T-helper 22 cell (primary cell): Measurements from ENCODE around the gene PIEZO1.
A peak's percentile ranks its signal among the peaks of the same experiment; 100 is the strongest.
"Not testable (repeated sequence)": the region's sequence is repeated elsewhere in the genome, so short reads cannot be mapped to it uniquely, and the experiment has no call there.

ENCODE experiments used
- DNase-seq: peaks from one replicate; pipeline ENCODE4 v3.0.0-alpha.2; 2020; ENCODE audit warnings: low read depth

The PIEZO1 gene

DNA sequence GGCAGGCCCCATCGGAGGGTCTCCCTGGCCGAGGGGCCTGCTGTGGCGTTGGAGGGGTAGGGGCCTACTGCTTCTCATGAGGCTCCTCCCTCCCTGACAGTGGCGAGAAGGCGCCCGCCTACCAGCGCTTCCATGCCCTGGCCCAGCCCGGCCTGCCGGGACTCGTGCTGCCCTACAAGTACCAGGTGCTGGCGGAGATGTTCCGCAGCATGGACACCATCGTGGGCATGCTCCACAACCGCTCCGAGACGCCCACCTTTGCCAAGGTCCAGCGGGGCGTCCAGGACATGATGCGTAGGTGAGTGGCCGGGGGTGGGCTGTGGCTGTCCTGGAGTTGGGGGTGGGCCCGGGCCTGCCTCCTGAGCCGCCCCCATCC is 20.3 kb upstream of the PIEZO1 start:
- DNase-seq: no peak

DNA sequence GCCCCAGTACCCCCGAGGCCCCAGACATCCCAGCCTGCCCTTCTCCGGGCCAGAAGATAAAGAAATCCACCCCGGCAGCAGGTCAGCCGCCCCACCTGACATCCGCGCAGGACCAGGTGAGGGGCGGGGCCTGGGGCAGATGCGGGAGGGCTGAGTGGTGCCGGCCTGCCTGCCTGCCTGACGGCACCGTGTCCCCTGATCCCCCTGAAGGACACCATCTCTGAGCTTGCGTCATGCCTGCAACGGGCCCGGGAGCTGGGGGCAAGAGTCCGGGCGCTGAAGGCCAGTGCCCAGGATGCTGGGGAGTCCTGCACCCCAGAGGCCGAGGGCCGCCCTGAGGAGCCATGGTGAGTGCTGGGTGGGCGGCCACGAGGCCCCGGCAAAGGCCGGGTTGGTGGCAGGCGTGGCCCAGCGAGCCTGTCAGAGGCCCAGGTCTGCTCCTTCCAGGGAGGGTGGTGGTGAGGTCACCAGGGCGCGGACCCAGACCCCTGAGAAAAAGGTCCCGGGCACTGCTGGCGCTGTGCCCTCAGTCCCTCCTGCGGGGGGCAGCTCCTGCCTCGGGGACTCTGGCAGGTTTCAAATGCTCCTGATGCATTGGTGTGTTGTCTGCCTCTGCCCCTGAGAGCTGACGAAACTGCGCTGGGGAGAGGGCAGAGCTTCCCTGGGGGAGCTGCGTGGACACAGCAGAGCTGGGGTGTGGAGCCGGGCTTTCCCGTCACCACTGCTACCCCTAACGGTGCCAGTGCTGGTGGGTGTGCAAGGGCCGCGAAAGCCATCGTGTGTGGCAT is 19.7 kb upstream of the PIEZO1 start:
- no peak for DNase-seq

DNA sequence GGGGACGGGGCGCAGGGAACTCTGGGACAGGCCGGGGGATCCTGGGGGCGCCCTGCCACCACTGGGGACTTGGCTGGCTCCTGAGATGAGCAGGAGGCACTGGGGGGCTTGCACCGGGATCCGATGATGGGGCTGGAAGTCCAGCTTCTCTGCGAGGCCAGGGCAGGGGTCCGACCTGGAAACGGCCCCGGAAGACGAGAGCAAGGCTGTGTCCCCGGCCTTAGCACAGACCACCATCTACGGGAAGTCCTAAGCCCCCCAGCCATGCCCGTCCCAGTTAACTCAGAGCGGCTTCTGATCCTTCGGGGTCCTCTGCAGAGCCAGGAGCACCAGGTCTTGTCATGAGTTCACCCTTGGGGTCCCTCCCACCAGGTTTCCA is 19.1 kb upstream of the PIEZO1 start:
- DNase-seq: no peak

DNA sequence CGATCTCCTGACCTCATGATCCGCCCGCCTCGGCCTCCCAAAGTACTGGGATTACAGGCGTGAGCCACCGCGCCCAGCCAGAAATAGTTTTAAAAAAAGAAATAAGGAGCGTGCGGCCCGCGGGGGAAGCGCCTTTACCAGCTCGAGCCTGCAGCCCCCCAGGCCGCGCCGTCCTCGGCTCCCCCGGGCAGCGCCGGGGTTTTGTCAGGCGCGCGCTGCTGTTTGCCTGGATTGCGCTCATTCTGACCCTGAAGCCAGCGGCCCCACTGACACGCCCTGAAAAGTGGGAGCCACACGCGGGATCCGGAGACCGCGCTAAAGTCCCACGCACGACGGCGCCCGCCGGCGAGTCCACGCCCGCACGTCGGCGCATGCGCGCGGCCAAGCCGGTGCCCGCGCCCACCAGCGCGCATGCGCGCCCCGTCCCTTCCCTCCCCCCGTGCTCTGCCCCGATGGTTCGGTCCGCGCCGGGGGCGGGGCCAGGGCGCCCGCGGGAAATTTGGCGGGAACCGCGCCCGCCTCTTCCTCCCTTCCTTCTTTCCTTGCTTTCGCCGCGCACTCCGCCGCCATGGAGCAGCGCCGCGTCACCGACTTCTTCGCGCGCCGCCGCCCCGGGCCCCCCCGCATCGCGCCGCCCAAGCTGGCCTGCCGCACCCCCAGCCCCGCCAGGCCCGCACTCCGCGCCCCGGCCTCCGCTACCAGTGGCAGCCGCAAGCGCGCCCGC is 18.4 kb upstream of the PIEZO1 start, which contains the start of gene CDT1:
Gene CDT1, plus strand, starts transcription at position 526 of the 724 bp plus-strand sequence. Its CDS starts 43 bp downstream, at position 569.
- peak; percentile 72 for DNase-seq

DNA sequence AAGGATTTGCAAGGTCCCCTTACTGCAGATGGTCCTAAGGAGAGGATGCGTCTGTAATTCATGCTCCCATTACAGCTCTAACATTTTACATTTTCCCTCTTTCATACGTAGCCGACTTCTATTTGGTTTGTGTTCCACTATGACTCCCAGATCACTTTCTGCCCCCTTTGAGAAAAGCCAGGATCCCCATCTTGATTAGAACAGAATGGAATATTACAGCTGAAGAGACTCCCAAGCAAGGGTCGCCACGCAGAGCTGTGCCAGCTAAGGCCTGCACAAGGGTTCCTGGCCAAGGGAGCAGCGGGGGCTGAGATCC is 15.2 kb upstream of the PIEZO1 start:
- no peak for DNase-seq

DNA sequence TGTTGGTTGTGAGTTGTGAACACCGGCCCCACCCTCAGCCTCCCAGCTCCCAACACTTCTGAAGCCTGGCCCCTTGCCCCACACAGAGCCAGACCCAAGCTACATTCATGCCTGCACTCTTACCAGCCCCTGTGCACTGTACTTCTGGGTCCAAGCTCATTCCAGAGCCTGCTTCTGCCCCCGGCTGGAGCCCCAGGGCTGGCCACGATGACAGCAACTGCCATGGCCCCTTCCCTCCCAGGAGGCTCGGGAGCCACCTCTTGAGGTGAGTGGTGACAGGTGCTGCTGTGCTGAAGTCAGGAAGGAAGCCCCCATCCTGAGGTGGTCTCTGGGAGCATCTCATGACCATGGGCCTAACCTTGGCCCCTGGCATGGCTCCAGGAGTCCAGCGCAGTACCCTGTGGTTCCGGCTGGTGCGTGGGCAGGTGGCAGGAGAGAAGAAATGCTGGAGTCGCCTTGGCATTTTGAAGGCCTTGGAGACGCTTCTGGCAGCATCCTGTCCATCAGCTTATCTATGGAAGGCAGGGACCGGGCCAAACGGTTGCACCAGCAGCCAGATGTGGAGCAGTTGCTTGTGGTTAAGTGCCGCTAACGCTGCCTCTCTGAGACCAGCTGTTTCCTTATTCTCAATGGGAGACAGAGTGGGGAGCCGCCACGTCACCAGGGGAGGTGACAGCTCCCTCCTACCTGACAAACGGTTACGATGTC is 14.7 kb upstream of the PIEZO1 start:
- no peak for DNase-seq

DNA sequence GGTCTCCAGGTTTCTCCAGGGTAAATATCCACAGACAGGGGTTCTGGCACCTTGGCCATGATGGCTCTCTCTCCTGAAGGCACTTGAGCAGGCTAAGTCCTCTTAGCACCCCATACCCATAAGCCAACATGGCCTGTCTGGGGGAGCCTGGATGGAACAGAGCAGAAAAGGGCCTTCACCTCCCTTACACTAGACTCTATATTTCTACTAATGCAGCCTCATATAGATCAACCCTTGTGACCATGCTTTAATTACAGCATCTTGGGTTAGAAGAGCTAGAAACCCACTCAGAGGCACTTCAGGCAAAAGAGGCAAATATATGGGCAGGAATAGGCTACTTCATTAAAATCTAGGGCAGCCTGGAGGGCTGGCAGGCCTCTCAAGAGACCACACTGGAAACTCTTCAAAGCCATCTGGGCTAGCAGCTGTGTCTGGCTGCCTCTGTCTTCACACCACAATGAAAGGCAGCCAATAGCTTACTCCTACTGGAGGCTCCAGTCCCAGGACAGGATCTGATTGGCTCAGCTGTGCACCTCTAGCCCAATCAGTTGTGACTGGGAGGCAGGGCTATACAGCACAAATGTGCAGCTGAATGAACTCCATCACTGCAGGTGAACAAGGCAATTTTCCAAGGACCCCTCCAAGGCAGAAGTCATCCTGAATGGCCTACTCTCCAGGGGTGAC is 13.9 kb upstream of the PIEZO1 start:
- no peak for DNase-seq

DNA sequence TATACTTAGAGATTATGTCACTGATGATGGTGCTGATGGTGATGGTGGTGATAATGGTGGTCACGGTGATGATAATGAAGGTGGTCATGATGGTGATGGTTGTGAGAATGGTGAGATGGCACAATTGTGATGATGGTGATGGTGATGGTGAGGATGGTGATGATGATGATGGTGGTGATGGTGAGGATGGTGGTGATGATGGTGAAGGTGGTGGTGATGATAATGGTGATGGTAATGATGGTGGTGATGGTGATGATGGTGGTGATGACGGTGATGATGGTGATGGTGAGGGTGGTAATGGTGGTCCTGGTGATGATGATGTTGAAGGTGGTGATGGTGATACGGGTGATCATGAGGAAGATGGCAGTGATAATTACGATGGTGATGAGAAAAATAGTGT is 13.1 kb upstream of the PIEZO1 start:
- no peak for DNase-seq

DNA sequence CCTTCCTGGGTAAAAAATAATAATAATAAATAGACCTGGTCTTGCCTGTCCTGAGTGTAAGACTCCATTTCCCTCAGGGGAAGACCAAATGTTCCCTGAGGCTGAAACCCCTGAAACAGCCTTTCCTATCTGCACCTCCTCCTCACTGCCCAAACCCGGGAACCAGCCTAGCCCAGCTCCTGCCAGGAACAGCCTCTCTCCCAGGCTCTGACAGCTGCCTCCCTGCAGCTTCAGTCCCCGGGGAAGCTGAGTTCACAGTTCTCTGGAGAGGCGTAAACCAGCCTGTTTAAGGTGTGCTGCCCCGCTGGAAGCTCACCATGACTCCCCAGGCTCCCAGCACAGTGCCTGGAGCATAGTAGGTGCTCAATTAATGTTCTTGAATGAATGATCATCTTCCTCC is 11.3 kb upstream of the PIEZO1 start:
- no peak for DNase-seq

DNA sequence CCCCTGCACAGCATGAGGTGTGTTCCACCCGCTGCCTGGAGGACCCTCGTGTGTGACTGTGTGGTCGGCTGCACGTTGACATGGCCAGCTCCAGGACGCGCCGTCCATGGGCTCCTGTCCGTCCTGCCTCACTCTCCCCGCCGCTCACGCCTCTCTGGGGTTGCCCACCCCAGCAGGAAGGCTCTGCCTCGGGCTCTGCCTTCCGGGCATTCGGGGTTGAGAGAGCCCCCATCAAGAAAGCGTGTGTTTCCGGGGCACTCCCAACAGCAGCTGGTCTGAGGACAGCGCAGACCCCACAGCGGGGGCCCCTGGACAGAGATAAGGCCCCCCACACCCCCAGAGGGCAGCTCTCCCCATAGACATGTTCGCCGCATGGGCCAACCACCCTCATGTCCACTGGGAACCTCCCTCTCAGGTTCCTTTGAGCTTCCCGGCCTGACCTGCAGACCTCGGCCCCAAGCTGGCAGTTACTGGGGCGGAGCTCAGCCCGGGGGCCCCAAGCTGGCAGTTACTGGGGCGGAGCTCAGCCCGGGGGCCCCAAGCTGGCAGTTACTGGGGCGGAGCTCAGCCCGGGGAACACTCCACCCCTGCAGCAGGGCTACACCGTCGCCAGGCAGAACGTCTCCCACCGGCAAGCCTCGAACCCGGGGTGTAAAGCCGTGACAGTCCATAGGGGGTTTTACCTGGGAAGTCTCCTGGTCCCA is 8.4 kb upstream of the PIEZO1 start:
- DNase-seq: no peak

DNA sequence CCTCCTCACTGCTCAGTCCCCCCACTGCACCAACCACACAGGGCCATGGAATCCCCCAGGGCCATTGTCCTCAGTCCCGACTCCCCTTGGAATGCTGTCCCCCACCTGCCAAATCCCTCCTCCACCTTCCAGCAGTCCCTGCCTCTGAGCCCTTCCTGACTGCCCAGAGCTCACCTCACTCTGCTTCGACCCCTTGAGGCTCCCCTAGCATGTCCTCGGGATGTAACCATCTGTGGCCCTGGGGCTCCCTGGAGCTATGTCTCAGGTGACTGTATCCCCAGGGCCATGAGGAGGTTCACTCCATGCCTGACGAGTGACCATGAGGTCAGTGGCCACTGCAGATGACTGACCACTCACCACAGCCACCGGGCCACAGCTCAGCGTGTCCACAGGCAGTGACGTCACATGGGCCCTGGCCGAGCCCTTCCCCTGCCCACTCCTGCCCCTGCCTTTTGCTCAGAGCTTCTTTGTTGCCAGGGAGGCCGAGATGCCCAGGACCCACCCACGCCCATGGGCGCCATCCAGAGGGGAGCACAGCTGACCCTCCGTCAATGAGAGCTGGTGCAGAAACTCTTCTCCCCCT is 7.7 kb upstream of the PIEZO1 start:
- DNase-seq: no peak

DNA sequence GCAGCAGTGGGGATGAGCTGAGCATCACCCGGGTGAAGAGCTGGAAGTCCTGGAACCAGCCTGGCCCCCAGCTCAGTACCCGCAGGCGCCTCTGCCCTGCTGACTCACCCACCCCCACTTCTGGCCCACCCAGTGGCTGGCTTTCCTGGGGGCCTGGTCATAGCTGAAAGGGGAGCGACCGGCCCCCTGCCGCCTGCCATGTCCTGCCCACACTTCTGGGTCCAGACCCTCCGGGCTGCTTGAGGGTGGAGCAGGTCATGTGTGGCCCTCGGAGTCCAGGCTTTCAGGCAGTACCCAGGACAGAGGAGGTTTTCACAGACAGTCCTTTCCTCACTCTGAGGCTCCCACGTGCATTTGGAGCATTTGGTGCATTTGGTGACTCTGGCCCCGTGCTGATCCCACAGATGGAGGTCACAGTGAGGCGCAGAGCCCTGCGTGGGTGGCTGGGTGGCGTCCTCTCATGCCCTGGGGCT is 7.1 kb upstream of the PIEZO1 start:
- DNase-seq: no peak

DNA sequence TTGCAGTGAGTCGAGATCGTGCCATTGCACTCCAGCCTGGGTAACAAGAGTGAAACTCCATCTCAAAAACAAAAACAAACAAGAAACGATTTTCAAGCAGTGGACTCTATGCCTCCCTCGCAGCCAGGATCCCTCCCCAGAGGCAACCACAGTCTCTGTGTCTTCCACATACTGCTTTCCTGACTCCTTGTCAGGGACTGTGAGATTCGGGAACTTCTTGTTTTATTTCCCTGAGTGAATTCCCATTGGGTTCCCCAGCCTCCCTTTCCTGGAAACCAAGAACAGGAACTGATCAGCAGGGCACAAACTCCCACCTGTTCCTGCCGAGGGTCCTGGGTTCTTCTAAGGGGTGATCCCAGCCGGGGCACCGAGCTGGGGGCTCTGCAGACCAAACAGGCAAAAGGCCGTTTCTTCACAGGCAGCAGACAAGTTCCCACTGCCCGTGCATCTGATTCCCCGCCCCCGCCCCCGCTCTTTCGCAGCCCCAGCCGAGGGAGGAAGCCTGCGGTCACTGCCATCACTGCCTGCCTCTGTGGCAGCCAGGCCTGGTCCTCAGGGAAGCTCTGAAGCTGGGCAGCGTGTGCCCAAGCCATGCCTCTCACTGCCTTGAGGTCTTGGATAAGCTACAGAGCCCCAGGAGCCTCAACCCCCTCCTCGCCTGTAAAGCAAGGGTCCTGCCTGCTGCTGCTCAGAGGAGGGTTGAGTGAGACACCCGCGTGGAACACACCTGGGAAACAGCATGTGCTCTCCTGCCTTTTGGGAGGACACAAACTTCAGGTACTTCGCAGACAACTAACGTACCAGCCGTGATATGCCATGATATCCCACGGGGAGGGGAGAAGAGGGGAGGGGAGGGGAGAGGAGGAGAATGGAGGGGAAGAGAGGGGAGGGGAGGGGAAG is 5.5 kb upstream of the PIEZO1 start:
- peak; percentile 50 for DNase-seq

DNA sequence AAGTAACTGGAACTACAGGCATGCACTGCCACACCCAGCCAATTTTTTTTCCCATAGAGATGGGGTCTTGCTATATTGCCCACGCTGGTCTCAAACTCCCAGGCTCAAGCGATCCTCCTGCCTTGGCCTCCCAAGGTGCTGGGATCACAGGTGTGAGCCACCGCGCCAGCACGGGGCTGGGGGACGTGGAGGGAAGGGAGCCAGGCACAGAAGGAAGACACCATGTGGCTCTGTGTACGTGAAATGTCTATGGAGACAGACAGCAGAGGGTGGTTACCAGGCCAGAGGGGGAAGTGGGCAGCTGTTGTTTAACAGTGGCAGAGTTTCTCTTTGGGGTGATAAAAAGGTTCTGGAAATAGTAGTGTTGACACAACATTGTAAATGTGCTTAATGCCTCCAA is 4.6 kb upstream of the PIEZO1 start:
- no peak for DNase-seq

DNA sequence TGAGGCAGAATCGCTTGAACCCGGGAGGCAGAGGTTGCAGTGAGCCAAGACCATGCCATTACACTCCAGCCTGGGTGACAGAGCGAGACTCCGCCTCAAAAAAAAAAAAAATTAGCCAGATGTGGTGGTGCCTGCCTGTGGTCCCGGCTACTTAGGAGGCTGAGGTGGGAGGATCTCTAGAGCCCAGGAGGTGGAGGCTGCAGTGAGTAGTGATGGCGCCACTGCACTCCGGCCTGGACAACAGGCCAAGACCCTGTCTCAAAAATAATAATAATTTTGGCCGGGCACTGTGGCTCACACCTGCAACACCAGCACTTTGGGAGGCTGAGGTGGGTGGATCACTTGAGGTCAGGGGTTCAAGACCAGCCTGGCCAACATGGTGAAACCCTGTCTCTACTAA is 3.7 kb upstream of the PIEZO1 start:
- DNase-seq: not testable (repeated sequence)

DNA sequence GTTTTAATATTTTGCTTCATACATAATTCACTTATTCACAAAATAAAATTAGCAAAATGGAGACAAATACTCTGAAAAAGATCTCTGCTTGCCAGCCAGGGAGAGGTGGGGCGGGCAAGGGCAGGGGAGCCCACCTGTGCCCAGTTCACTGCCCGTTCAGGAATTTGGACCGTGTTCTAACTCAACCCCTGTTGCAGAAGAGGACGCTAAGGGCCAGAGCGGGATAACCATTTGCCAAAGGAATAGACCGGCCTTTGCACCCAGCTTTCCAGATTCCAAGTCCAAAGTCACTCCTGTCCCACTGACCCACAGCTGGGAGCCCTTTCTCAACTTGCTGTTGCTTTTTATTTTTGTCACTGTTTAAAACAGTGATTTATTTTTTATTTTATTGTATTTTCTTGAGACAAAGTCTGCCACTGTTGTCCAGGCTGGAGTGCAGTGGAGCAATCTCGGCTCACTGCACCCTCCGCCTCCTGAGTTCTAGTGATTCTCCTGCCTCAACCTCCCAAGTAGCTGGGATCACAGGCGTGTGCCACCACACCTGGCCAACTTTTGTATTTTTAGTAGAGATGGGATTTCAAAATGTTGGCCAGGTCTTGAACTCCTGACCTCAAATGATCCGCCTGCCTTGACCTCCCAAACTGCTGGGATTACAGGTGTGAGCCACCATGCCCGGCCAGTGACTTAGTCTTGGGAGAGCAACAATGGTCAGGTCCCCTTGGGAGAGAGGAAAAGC is 2.7 kb upstream of the PIEZO1 start:
- no peak for DNase-seq

DNA sequence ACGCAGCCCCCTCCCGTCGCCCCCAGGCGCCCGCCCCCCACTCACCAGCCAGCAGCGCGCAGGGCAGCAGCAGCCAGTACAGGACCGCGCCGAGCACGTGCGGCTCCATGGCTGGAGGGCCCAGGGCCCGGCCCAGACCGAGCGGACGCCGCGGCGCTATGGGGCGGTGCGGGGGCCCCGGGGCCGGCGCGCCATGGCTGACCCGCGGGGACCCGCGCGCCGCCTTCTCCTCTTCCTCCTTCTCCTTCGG is 239 bp downstream of the PIEZO1 start:
- DNase-seq: no peak

DNA sequence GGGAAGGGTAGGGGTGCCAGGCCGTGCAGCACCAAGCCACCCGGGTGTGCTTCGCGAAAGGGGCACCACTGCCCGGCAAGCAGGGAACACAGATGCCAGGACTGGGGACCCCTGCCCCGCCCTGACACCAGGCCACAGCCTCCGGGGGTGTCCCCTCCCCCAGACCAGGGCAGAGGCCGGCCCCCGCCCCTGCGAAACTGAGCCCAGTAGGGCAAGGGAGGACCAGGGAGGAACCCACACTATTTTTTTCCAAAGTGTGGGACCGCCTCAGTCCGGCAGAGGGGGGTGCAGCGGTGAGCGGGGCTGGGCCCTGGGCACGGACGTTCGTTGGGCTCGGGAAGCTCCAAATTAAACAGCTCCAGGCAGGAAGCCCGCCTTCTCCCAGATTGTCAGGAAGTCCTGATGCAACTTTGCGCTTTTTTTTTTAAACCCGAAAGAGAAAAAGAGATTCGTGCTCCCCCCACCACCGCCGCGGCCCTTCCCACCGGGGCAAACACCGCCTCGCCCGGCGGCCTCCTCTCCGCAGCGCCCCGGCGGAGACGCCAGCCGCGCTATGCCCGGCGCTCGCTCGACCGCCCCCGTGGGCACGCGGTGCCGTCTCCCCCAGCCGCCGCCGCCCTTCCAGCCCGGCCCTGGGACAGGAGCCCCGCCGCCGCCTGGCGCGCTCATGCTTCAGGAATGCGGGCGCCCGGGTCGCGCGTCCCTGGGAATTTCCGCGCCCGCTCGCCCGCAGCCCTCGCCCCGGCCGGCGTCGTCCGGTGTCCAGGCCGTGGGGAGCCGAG is 755 bp downstream of the PIEZO1 start:
- no peak for DNase-seq

DNA sequence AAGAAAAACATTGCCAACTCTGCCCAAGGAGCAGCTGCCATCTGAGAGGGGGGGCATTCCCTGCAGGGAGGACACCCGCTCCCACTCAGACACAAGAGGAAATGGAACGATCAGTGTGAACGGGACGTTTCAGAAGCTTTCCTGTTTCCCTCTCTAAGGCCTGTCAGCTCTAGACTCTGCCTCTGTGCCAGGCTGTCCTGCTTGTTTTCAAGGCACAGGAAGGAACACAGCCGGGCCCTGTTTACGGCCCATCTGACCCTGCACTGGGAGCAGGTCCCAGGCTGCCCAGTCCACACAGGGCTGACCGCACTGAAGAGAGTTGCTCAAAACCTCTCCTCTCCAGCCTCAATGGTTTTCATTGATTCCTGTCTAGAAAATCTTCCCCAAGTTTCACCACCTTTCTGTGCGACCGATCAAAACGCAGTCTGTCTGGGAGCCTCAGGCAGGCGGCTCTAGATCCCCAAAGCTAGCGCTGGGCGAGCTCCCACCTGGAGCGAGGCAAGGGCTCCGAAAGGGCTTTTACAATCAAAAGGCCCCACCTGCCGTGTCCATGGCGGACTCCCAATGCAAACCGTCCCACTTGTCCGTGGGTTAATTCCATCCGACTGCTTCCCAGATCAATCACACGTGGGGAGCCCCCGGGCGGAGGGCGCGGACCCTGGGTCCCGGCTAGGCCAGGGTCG is 1.5 kb downstream of the PIEZO1 start:
- no peak for DNase-seq
